ENCODE results near the gene RIT1.

Gene RIT1

GRCh38 chr1:155944444-155944799, 33.3 kb upstream of the RIT1 start:
- Histone ChIP-seq H3K27me3 (replicated peaks; ENCODE audit: control insufficient read depth, insufficient read depth, low read length) (no peaks in the 10 kb centered on the region), H3K4me3 (replicated peaks; ENCODE audit: low read depth, low read length) (no peak overlapping the region), H3K36me3 (ENCODE audit: control insufficient read depth, insufficient read depth, low read length) (peaks cover 13% of the 10 kb centered on the region)
- DNase-seq (ENCODE audit: extremely low read depth, insufficient read length): no peak
- TF ChIP-seq CTCF (IDR thresholded peaks at IDR 0.05; ENCODE audit: insufficient read depth, low read length, poor library complexity, severe bottlenecking): no peak

GRCh38 chr1:155942578-155943141, 31.5 kb upstream of the RIT1 start:
- TF ChIP-seq CTCF (IDR thresholded peaks at IDR 0.05; ENCODE audit: insufficient read depth, low read length, poor library complexity, severe bottlenecking): no peak
- H3K27me3 ChIP-seq (replicated peaks; ENCODE audit: control insufficient read depth, insufficient read depth, low read length): no peaks in the 10 kb centered on the region
- no peak overlapping the region for H3K4me3 ChIP-seq (replicated peaks; ENCODE audit: low read depth, low read length)
- DNase-seq (ENCODE audit: extremely low read depth, insufficient read length): no peak
- peaks cover 5% of the 10 kb centered on the region for H3K36me3 ChIP-seq (ENCODE audit: control insufficient read depth, insufficient read depth, low read length)

- H3K36me3 ChIP-seq (ENCODE audit: control insufficient read depth, insufficient read depth, low read length): peaks cover 1% of the 10 kb centered on the region; the same call in 1 of the 2 replicates
- H3K4me3 ChIP-seq (replicated peaks; ENCODE audit: low read depth, low read length): no peak overlapping the region
Observed at GRCh38 chr1:155941845-155942531, 30.8 kb upstream of the RIT1 start.

GRCh38 chr1:155940993-155941844, 30.1 kb upstream of the RIT1 start, which contains the start of gene RXFP4:
TSS of gene RXFP4 (plus strand) at chr1:155941638. CDS start at chr1:155941710, 72 bp downstream.
- H3K4me3 ChIP-seq (replicated peaks; ENCODE audit: low read depth, low read length): no peak within 1 kb of the TSS

More at GRCh38 chr1:155941845-155942531, 30.8 kb upstream of the RIT1 start:
- no peaks in the 10 kb centered on the region for H3K27me3 ChIP-seq (replicated peaks; ENCODE audit: control insufficient read depth, insufficient read depth, low read length)
- TF ChIP-seq CTCF (IDR thresholded peaks at IDR 0.05; ENCODE audit: insufficient read depth, low read length, poor library complexity, severe bottlenecking): no peak
- DNase-seq (ENCODE audit: extremely low read depth, insufficient read length): no peak

GRCh38 chr1:155940482-155940992, 29.4 kb upstream of the RIT1 start:
- Histone ChIP-seq H3K4me3 (replicated peaks; ENCODE audit: low read depth, low read length) (no peak overlapping the region), H3K27me3 (replicated peaks; ENCODE audit: control insufficient read depth, insufficient read depth, low read length) (no peaks in the 10 kb centered on the region), H3K36me3 (ENCODE audit: control insufficient read depth, insufficient read depth, low read length) (no peaks in the 10 kb centered on the region)
- no peak for DNase-seq (ENCODE audit: extremely low read depth, insufficient read length)
- TF ChIP-seq CTCF (IDR thresholded peaks at IDR 0.05; ENCODE audit: insufficient read depth, low read length, poor library complexity, severe bottlenecking): no peak

More at GRCh38 chr1:155940993-155941844, 30.1 kb upstream of the RIT1 start, which contains the start of gene RXFP4:
- no peak for DNase-seq (ENCODE audit: extremely low read depth, insufficient read length)
- no peaks in the 10 kb centered on the region for H3K27me3 ChIP-seq (replicated peaks; ENCODE audit: control insufficient read depth, insufficient read depth, low read length)
- TF ChIP-seq CTCF (IDR thresholded peaks at IDR 0.05; ENCODE audit: insufficient read depth, low read length, poor library complexity, severe bottlenecking): no peak
- no peaks in the 10 kb centered on the region for H3K36me3 ChIP-seq (ENCODE audit: control insufficient read depth, insufficient read depth, low read length)
